ENCODE data around the gene AMFR. TPM values are rescaled to one million over a fixed set of nuclear protein-coding genes. Genes with fewer than 3 reads are reported as not detected.

The AMFR gene
- total RNA-seq, 1 donor from 2014 or later: 112 TPM

GRCh38 chr16:56337858-56338325, 87.5 kb downstream of the AMFR start:
- no peaks in the 10 kb centered on the region for H3K27me3 ChIP-seq
- no peaks in the 10 kb centered on the region for H3K36me3 ChIP-seq
- no peak overlapping the region for H3K4me3 ChIP-seq
- H3K27ac ChIP-seq: no peak overlapping the region
- intact Hi-C loops (cut with DNase I): no loop called here
- H3K4me1 ChIP-seq: no peaks in the 10 kb centered on the region
- no peaks in the 10 kb centered on the region for H3K9me3 ChIP-seq
- no peak for DNase-seq (ENCODE audit: low spot score in 2 of 2)
- no peak for TF ChIP-seq CTCF (IDR thresholded peaks at IDR 0.05)

GRCh38 chr16:56337131-56337857, 88.1 kb downstream of the AMFR start:
- no peaks in the 10 kb centered on the region for H3K36me3 ChIP-seq
- H3K9me3 ChIP-seq: no peaks in the 10 kb centered on the region
- no peaks in the 10 kb centered on the region for H3K4me1 ChIP-seq
- intact Hi-C loops (cut with DNase I): no loop called here
- DNase-seq (ENCODE audit: low spot score in 2 of 2): no peak
- H3K4me3 ChIP-seq: no peak overlapping the region
- no peak overlapping the region for H3K27ac ChIP-seq
- no peaks in the 10 kb centered on the region for H3K27me3 ChIP-seq
- TF ChIP-seq CTCF (IDR thresholded peaks at IDR 0.05): no peak

GRCh38 chr16:56336711-56337110, 88.6 kb downstream of the AMFR start:
- H3K27ac ChIP-seq: no peak overlapping the region
- no peak for TF ChIP-seq CTCF (IDR thresholded peaks at IDR 0.05)
- intact Hi-C loops (cut with DNase I): no loop called here
- DNase-seq (ENCODE audit: low spot score in 2 of 2): no peak
- no peaks in the 10 kb centered on the region for H3K9me3 ChIP-seq
- no peaks in the 10 kb centered on the region for H3K36me3 ChIP-seq
- H3K4me3 ChIP-seq: no peak overlapping the region
- H3K27me3 ChIP-seq: no peaks in the 10 kb centered on the region
- no peaks in the 10 kb centered on the region for H3K4me1 ChIP-seq

GRCh38 chr16:56336071-56336688, 89.2 kb downstream of the AMFR start:
- H3K36me3 ChIP-seq: no peaks in the 10 kb centered on the region
- no peak for TF ChIP-seq CTCF (IDR thresholded peaks at IDR 0.05)
- no peaks in the 10 kb centered on the region for H3K27me3 ChIP-seq
- H3K4me1 ChIP-seq: no peaks in the 10 kb centered on the region
- no peak overlapping the region for H3K4me3 ChIP-seq
- no peak overlapping the region for H3K27ac ChIP-seq
- H3K9me3 ChIP-seq: no peaks in the 10 kb centered on the region
- no peak for DNase-seq (ENCODE audit: low spot score in 2 of 2)
- intact Hi-C loops (cut with DNase I): no loop called here

- no peak overlapping the region for H3K4me3 ChIP-seq
- H3K27ac ChIP-seq: no peak overlapping the region
- DNase-seq (ENCODE audit: low spot score in 2 of 2): no peak
- no peaks in the 10 kb centered on the region for H3K36me3 ChIP-seq
- no peaks in the 10 kb centered on the region for H3K9me3 ChIP-seq
- intact Hi-C loops (cut with DNase I): no loop called here
- no peaks in the 10 kb centered on the region for H3K27me3 ChIP-seq
- no peaks in the 10 kb centered on the region for H3K4me1 ChIP-seq
- TF ChIP-seq CTCF (IDR thresholded peaks at IDR 0.05): no peak
Measured at GRCh38 chr16:56334761-56335160, 90.6 kb downstream of the AMFR start.
